Spleen (tissue), 11 donors: ENCODE results near the gene UBL7. TPM values are rescaled to one million over a fixed set of nuclear protein-coding genes. Genes with fewer than 3 reads are reported as not detected.

Source experiments
- DNase-seq: peaks from one replicate; pipeline ENCODE4 v3.0.0-alpha.2; 2020
- H3K27ac ChIP-seq, 8 donors: fragments of 200-600 bp; sonication (generic) in 7 of 8; 1 replicate in 4 of 8; 2 replicates in 4 of 8; pipeline versions ENCODE4 v1.5.0 to v1.8.0; 2016 to 2021; ENCODE audit warnings: inconsistent platforms in 4 of 8, mild to moderate bottlenecking in 4 of 8, moderate library complexity in 1 of 8
- H3K27me3 ChIP-seq, 7 donors: fragments of 200-600 bp; sonication (generic) in 6 of 7; replicated peaks in 1 of 7; 1 replicate in 4 of 7; 2 replicates in 3 of 7; pipeline versions ENCODE4 v1.5.0 to v1.8.0; 2016 to 2021; ENCODE audit warnings: inconsistent platforms in 3 of 7, mild to moderate bottlenecking in 1 of 7
- H3K36me3 ChIP-seq, 6 donors: fragments of 200-600 bp; sonication (generic) in 5 of 6; 1 replicate in 4 of 6; 2 replicates in 2 of 6; pipeline versions ENCODE4 v1.5.0 to v1.8.0; 2016 to 2021; ENCODE audit warnings: inconsistent platforms in 2 of 6
- H3K4me1 ChIP-seq, 6 donors: fragments of 200-600 bp; sonication (generic) in 5 of 6; 1 replicate in 3 of 6; 2 replicates in 3 of 6; pipeline versions ENCODE4 v1.5.0 to v1.8.0; 2016 to 2021; ENCODE audit warnings: inconsistent platforms in 3 of 6
- H3K4me3 ChIP-seq, 8 donors: fragments of 200-600 bp; sonication (generic) in 7 of 8; 1 replicate in 4 of 8; 2 replicates in 4 of 8; pipeline versions ENCODE4 v1.5.0 to v1.8.0; 2016 to 2021; ENCODE audit warnings: inconsistent platforms in 4 of 8, mild to moderate bottlenecking in 4 of 8, moderate library complexity in 2 of 8
- H3K9me3 ChIP-seq, 8 donors: fragments of 200-600 bp; sonication (generic) in 7 of 8; 1 replicate in 4 of 8; 2 replicates in 4 of 8; pipeline versions ENCODE4 v1.5.0 to v1.8.0; 2016 to 2021; ENCODE audit warnings: inconsistent platforms in 4 of 8
- CTCF ChIP-seq, 11 experiments: fragments of 200-600 bp in 7 of 11; fragments of 450-650 bp in 4 of 11; sonication (generic) in 4 of 11; IDR thresholded peaks in 8 of 11; conservative IDR thresholded peaks in 3 of 11; 1 replicate in 7 of 11; 2 replicates in 4 of 11; pipeline versions ENCODE4 v1.4.0 to v1.8.0; 2016 to 2021; ENCODE audit warnings: antibody characterized with exemption in 11 of 11, inconsistent platforms in 4 of 11, mild to moderate bottlenecking in 1 of 11
- POLR2A ChIP-seq, 3 donors: fragments of 450-650 bp; IDR thresholded peaks; one replicate each; pipeline ENCODE4 v1.5.1; 2017; ENCODE audit warnings: antibody characterized with exemption in 3 of 3, mild to moderate bottlenecking in 1 of 3
- POLR2AphosphoS5 ChIP-seq, 3 donors: sonication (generic); formaldehyde crosslinking; IDR thresholded peaks; one replicate each; pipeline ENCODE4 v1.5.1; 2017; ENCODE audit warnings: antibody characterized with exemption in 3 of 3
- WGBS, 5 donors: extraction: QIAGEN DNeasy Blood & Tissue Kit in 3 of 5; methylation state at CpG; one replicate each; pipeline versions ENCODE4 v1.1.5 to v1.1.7; 2013 to 2018; 5-methylcytosine and 5-hydroxymethylcytosine counted together
- intact Hi-C: fragments of 100-400 bp; cut with DNase I; formaldehyde crosslinking; loops from one replicate; pipeline ENCODE4 v1.15.0; 2023; ENCODE audit warnings: low total_unique reads
- polyA plus RNA-seq, 3 donors: library from polyadenylated mRNA; stranded (reverse); fragments of 200-250 nt; gene quantifications; one replicate each; pipeline ENCODE4 v1.2.1, GENCODE V29; 2013
- total RNA-seq, 7 donors: library from RNA; depleted of rRNA in 3 of 7; stranded (reverse); fragments of >200 nt in 3 of 7; fragmentation: NEBNext Ultra II Directional in 4 of 7; extraction: Animal tissue kit (Norgen Biotek cat#: 25700) in 4 of 7; gene quantifications; one replicate each; pipeline versions ENCODE4 v1.1.0 to v1.2.1, GENCODE V29; 2016 to 2021
- donor health status: healthy with polysubstance abuse.
- donor health status: DM: no; HTN: no; CAD: no; lungs with moderate emphysema.
- donor health status: DM: no; HTN: no; CAD: no.
- donor health status: Bipolar disorder and iron deficiency.
- donor health status: healthy.
- donor health status: DM: no; HTN: no; CAD: no.
- donor health status: DM: yes; HTN: yes; CAD: no.

Gene UBL7
- total and polyA plus RNA-seq, 10 donors = 36.9 to 83.9 (median 47.7) TPM

GRCh38 chr15:74504836-74505235 lies 43.9 kb upstream of the UBL7 start:
- peaks cover 0 to 33% (median 0%) of the 10 kb centered on the region in 6 donors for H3K36me3 ChIP-seq
- no peaks in the 10 kb centered on the region for H3K9me3 ChIP-seq
- no peak overlapping the region for H3K4me3 ChIP-seq
- H3K27ac ChIP-seq = no peak overlapping the region
- 93 to 99% (median 97%) methylated on average over 4 of the region's 4 CpGs for WGBS, 5 donors
- TF ChIP-seq POLR2A (IDR thresholded peaks at IDR 0.05) (no peak), POLR2AphosphoS5 (IDR thresholded peaks at IDR 0.05) (no peak), CTCF (IDR thresholded peaks at IDR 0.05 in 8 of 11, conservative IDR thresholded peaks at IDR 0.05 in 3 of 11) (no peak)
- H3K27me3 ChIP-seq = no peaks in the 10 kb centered on the region
- DNase-seq = no peak
- no peaks in the 10 kb centered on the region for H3K4me1 ChIP-seq
- intact Hi-C loops = no loop called here

GRCh38 chr15:74504418-74504817 lies 43.5 kb upstream of the UBL7 start:
- H3K9me3 ChIP-seq = no peaks in the 10 kb centered on the region
- H3K4me3 ChIP-seq = no peak overlapping the region
- DNase-seq = no peak
- TF ChIP-seq CTCF (IDR thresholded peaks at IDR 0.05 in 8 of 11, conservative IDR thresholded peaks at IDR 0.05 in 3 of 11) = no peak
- no peak for TF ChIP-seq POLR2A (IDR thresholded peaks at IDR 0.05)
- TF ChIP-seq POLR2AphosphoS5 (IDR thresholded peaks at IDR 0.05) = no peak
- WGBS, 5 donors = 96 to 99% (median 97%) methylated on average over 3 of the region's 3 CpGs
- no peaks in the 10 kb centered on the region for H3K27me3 ChIP-seq
- H3K4me1 ChIP-seq = no peaks in the 10 kb centered on the region
- intact Hi-C loops = no loop called here
- H3K27ac ChIP-seq = no peak overlapping the region
- H3K36me3 ChIP-seq = peaks cover 0 to 33% (median 0%) of the 10 kb centered on the region in 6 donors

GRCh38 chr15:74502301-74502700 lies 41.3 kb upstream of the UBL7 start:
- H3K4me3 ChIP-seq = no peak overlapping the region
- no peaks in the 10 kb centered on the region for H3K4me1 ChIP-seq
- no peak for TF ChIP-seq POLR2AphosphoS5 (IDR thresholded peaks at IDR 0.05)
- no peak for TF ChIP-seq POLR2A (IDR thresholded peaks at IDR 0.05)
- TF ChIP-seq CTCF (IDR thresholded peaks at IDR 0.05 in 8 of 11, conservative IDR thresholded peaks at IDR 0.05 in 3 of 11) = no peak
- H3K36me3 ChIP-seq = peaks cover 0 to 33% (median 0%) of the 10 kb centered on the region in 6 donors
- no peaks in the 10 kb centered on the region for H3K27me3 ChIP-seq
- intact Hi-C loops = no loop called here
- no peak for DNase-seq
- no peak overlapping the region for H3K27ac ChIP-seq
- 79 to 94% (median 90%) methylated on average over 3 of the region's 3 CpGs for WGBS, 5 donors
- H3K9me3 ChIP-seq = no peaks in the 10 kb centered on the region

- Histone ChIP-seq H3K9me3 (no peaks in the 10 kb centered on the region), H3K4me3 (no peak overlapping the region), H3K36me3 (peaks cover 0 to 22% (median 0%) of the 10 kb centered on the region in 6 donors), H3K27ac (no peak overlapping the region), H3K4me1 (no peaks in the 10 kb centered on the region), H3K27me3 (no peaks in the 10 kb centered on the region)
- intact Hi-C loops = no loop called here
- no peak for DNase-seq
- WGBS, 5 donors = 94 to 98% (median 97%) methylated on average over 2 of the region's 2 CpGs
- TF ChIP-seq POLR2AphosphoS5 (IDR thresholded peaks at IDR 0.05) (no peak), CTCF (IDR thresholded peaks at IDR 0.05 in 8 of 11, conservative IDR thresholded peaks at IDR 0.05 in 3 of 11) (no peak), POLR2A (IDR thresholded peaks at IDR 0.05) (no peak)
Measured at GRCh38 chr15:74500401-74500800, 39.4 kb upstream of the UBL7 start.
